ENCODE data around the gene L3MBTL4. TPM values are rescaled to one million over a fixed set of nuclear protein-coding genes. Genes with fewer than 3 reads are reported as not detected.

The L3MBTL4 gene
- total RNA-seq, 1 experiment from 2014 or later: not detected

DNA sequence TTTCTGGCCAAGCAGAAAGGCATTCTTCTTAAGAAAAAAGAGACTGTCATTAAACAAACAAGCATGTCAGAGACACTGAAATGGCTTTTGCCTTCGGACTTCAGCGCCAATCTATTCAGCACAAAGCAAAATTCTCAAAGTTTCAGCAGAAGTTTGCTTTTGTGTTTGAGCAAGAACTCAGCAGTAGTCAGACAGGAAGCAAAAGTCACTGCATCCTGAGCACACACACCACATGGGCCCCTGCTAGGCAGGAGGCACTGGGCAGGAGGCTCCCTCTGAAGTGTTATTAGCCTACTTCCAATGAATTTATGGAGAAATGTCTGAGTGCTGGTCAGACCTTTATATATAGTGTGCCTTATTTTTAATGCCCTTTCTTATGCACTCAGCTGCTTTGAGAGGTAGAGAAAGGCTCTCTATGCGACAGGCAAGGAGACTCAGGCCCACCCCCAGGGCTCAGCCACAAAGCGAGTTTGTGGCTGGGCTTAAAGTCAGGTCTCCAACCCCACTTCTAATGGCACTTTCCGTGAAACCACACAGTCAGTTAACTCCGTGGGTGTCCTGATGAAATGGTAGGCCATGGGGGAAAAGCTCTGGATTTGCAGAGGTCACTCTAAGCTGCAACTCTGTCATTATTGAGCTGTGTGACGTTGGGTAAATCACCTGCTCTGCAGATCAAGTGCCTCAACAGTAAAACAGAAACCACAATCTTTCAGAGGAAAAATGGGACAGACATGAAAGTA lies 358.4 kb downstream of the L3MBTL4 start:
- CTCF ChIA-PET: no interaction called here

DNA sequence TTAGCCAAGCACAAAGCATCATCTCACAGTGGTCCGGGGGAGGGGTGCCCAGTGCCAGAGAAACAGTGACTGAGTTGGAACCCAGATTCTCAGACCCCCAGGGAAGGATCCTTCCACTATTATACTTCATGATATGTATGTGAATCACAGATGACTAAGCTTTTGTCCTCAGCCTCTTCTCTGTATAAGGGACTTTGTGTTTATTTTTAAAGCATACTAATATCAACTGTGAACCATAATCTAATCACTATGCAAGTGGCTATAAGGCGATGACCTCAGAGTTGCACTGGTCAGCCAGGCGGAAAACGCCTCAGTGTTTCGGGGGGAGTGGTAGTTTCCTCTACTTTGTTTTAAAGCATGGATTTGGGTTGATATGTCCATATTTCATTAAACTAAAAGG lies 359.0 kb downstream of the L3MBTL4 start:
- no peak for TF ChIP-seq EZH2 (IDR thresholded peaks at IDR 0.05; ENCODE audit: low read depth)
- TF ChIP-seq, protein P1, sequence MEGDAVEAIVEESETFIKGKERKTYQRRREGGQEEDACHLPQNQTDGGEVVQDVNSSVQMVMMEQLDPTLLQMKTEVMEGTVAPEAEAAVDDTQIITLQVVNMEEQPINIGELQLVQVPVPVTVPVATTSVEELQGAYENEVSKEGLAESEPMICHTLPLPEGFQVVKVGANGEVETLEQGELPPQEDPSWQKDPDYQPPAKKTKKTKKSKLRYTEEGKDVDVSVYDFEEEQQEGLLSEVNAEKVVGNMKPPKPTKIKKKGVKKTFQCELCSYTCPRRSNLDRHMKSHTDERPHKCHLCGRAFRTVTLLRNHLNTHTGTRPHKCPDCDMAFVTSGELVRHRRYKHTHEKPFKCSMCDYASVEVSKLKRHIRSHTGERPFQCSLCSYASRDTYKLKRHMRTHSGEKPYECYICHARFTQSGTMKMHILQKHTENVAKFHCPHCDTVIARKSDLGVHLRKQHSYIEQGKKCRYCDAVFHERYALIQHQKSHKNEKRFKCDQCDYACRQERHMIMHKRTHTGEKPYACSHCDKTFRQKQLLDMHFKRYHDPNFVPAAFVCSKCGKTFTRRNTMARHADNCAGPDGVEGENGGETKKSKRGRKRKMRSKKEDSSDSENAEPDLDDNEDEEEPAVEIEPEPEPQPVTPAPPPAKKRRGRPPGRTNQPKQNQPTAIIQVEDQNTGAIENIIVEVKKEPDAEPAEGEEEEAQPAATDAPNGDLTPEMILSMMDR (conservative IDR thresholded peaks at IDR 0.05): no peak
- no peak for DNase-seq
- Histone ChIP-seq H2AFZ (no peak overlapping the region), H3K4me2 (peak overlapping the region; percentile 49), H3F3A (ENCODE audit: insufficient read depth, low read depth) (no peaks in the 10 kb centered on the region), H3K4me1 (replicated peaks; ENCODE audit: insufficient read depth) (0 out of 2 replicates have a peak, but pooled peaks cover 7% of the 10 kb centered on the region), H3K79me2 (ENCODE audit: low read depth) (no peaks in the 10 kb centered on the region), H3K9me2 (ENCODE audit: insufficient read depth) (no peaks in the 10 kb centered on the region), H3K4me3 (no peak overlapping the region), H3K9me3 (ENCODE audit: insufficient read depth, low read depth) (no peaks in the 10 kb centered on the region), H3K27me3 (ENCODE audit: insufficient read depth, low read depth) (peaks cover 32% of the 10 kb centered on the region), H3K27ac (no peak overlapping the region), H4K20me1 (ENCODE audit: insufficient read depth) (no peaks in the 10 kb centered on the region), H3K36me3 (ENCODE audit: low read depth) (no peaks in the 10 kb centered on the region)
- ChIA-PET POLR2A (ENCODE audit: unreplicated experiment) (no interaction called here), CTCF (no interaction called here)
- BruUV-seq (replicated peaks): no TSS peak
- intact Hi-C loops (cut with micrococcal nuclease; ENCODE audit: unreplicated experiment): no loop called here

More for the DNA sequence above, 358.4 kb downstream of the L3MBTL4 start:
- TF ChIP-seq EZH2 (IDR thresholded peaks at IDR 0.05; ENCODE audit: low read depth): no peak
- TF ChIP-seq, protein P1 (conservative IDR thresholded peaks at IDR 0.05): no peak
- POLR2A ChIA-PET (ENCODE audit: unreplicated experiment): no interaction called here
- Histone ChIP-seq H3K9me3 (ENCODE audit: insufficient read depth, low read depth) (no peaks in the 10 kb centered on the region), H2AFZ (0 out of 2 replicates have a peak overlapping the region, but pooled peaks have one; percentile 2), H3K27me3 (ENCODE audit: insufficient read depth, low read depth) (peaks cover 25% of the 10 kb centered on the region), H3K4me1 (replicated peaks; ENCODE audit: insufficient read depth) (0 out of 2 replicates have a peak, but pooled peaks cover 7% of the 10 kb centered on the region), H4K20me1 (ENCODE audit: insufficient read depth) (no peaks in the 10 kb centered on the region), H3K9me2 (ENCODE audit: insufficient read depth) (no peaks in the 10 kb centered on the region), H3K36me3 (ENCODE audit: low read depth) (no peaks in the 10 kb centered on the region), H3K4me2 (peak overlapping the region; percentile 49; the same call in 1 of the 2 replicates), H3K4me3 (no peak overlapping the region), H3K27ac (no peak overlapping the region), H3F3A (ENCODE audit: insufficient read depth, low read depth) (no peaks in the 10 kb centered on the region), H3K79me2 (ENCODE audit: low read depth) (no peaks in the 10 kb centered on the region)
- no peak for DNase-seq
- intact Hi-C loops (cut with micrococcal nuclease; ENCODE audit: unreplicated experiment): no loop called here
- BruUV-seq (replicated peaks): no TSS peak

DNA sequence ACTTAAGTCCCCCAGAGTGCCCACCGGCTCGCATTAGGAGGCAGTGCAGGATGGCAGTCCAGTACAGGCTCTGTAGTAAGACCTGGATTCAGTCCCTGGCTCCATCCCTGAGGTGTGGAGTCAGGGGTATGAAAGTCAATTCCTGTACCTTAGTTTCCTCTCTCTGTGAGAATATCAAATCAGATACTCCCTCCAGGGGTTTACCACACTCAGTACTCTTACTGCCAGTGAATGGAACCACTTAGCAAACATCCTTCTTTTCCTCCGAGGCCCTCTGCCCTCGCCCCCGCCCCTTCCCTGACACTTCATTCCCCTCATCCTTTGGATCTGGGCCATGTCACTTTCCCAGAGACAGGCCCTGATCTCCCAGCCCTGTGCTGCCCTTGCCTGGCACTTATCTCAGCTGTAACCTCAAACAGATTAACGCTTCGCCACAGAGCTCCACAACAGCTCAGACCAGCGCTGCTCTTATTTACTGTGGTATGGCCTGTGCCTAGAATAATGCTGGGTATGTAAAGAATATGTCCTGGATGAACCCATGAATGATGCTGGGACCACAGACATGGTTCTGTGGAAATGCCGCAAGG lies 360.4 kb downstream of the L3MBTL4 start:
- no peaks in the 10 kb centered on the region for H4K20me1 ChIP-seq (ENCODE audit: insufficient read depth)
- intact Hi-C loops (cut with micrococcal nuclease; ENCODE audit: unreplicated experiment): no loop called here
- no peak for TF ChIP-seq EZH2 (IDR thresholded peaks at IDR 0.05; ENCODE audit: low read depth)
- TF ChIP-seq, protein P1 (conservative IDR thresholded peaks at IDR 0.05): no peak
- ChIA-PET POLR2A (ENCODE audit: unreplicated experiment) (no interaction called here), CTCF (no interaction called here)
- no peaks in the 10 kb centered on the region for H3K79me2 ChIP-seq (ENCODE audit: low read depth)
- H2AFZ ChIP-seq: no peak overlapping the region
- no peak overlapping the region for H3K4me3 ChIP-seq
- no peak overlapping the region for H3K27ac ChIP-seq
- H3K4me1 ChIP-seq (replicated peaks; ENCODE audit: insufficient read depth): 0 out of 2 replicates have a peak, but pooled peaks cover 7% of the 10 kb centered on the region
- no peaks in the 10 kb centered on the region for H3K9me3 ChIP-seq (ENCODE audit: insufficient read depth, low read depth)
- H3K27me3 ChIP-seq (ENCODE audit: insufficient read depth, low read depth): peaks cover 37% of the 10 kb centered on the region
- no peak overlapping the region for H3K4me2 ChIP-seq
- BruUV-seq (replicated peaks): no TSS peak
- H3F3A ChIP-seq (ENCODE audit: insufficient read depth, low read depth): no peaks in the 10 kb centered on the region
- H3K36me3 ChIP-seq (ENCODE audit: low read depth): no peaks in the 10 kb centered on the region
- no peaks in the 10 kb centered on the region for H3K9me2 ChIP-seq (ENCODE audit: insufficient read depth)
- no peak for DNase-seq
